GM23248 (cell line): ENCODE measurements around the gene SLU7.

ENCODE experiments used
- EZH2 ChIP-seq: fragments of 200-600 bp; sonication (generic); IDR thresholded peaks from 2 replicates; pipeline ENCODE4 v1.6.1; 2018; ENCODE audit warnings: antibody characterized with exemption, mild to moderate bottlenecking; ENCODE audit not compliant: insufficient read depth, poor library complexity, severe bottlenecking
- EZH2phosphoT487 ChIP-seq: fragments of 200-600 bp; sonication (generic); IDR thresholded peaks from 2 replicates; pipeline ENCODE4 v1.6.1; 2018; ENCODE audit warnings: antibody characterized with exemption, moderate library complexity, mild to moderate bottlenecking, low read depth; ENCODE audit not compliant: insufficient read depth

GRCh38 chr5:160468363-160468975 lies 49.6 kb upstream of the SLU7 start:
- no peak for TF ChIP-seq EZH2
- no peak for TF ChIP-seq EZH2phosphoT487
